HCT116 (cell line): ENCODE measurements around the gene FREM3.

Experiments used
- EZH2 ChIP-seq: fragments of 200-600 bp; sonication (generic); IDR thresholded peaks from 2 replicates; pipeline ENCODE4 v1.6.1; 2017; ENCODE audit warnings: antibody characterized with exemption, mixed run types
- TF ChIP-seq, protein P1 (sequence below), 3 experiments: fragments of 200-600 bp in 1 of 3; sonication (generic) in 1 of 3; IDR thresholded peaks in 2 of 3; conservative IDR thresholded peaks in 1 of 3; 2 replicates each; pipeline ENCODE4 v1.5.1; 2012 to 2017; ENCODE audit warnings: low read depth in 2 of 3, low read length in 2 of 3, antibody characterized with exemption in 1 of 3, borderline replicate concordance in 1 of 3, control low read depth in 1 of 3, mild to moderate bottlenecking in 1 of 3, mixed read lengths in 1 of 3, mixed run types in 1 of 3, moderate library complexity in 1 of 3; ENCODE audit not compliant: insufficient read depth in 1 of 3

DNA sequence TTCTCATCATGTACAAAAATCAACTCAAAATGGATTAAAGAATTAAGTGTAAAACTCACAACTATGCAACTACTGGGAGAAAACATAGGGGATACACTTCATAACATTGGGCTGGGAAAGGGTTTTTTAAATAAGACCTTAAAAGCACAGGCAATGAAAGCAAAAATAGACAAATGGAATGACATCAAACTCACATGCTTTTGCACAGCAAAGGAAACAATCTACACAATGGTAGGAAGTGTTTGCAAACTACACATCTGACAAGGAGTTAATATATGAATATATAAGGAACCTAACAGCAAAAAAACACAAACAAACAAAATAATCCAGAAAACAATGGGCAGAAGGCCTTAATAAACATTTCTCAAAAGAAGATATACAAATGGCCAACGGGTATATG, 57.9 kb downstream of the FREM3 start:
- TF ChIP-seq, protein P1, sequence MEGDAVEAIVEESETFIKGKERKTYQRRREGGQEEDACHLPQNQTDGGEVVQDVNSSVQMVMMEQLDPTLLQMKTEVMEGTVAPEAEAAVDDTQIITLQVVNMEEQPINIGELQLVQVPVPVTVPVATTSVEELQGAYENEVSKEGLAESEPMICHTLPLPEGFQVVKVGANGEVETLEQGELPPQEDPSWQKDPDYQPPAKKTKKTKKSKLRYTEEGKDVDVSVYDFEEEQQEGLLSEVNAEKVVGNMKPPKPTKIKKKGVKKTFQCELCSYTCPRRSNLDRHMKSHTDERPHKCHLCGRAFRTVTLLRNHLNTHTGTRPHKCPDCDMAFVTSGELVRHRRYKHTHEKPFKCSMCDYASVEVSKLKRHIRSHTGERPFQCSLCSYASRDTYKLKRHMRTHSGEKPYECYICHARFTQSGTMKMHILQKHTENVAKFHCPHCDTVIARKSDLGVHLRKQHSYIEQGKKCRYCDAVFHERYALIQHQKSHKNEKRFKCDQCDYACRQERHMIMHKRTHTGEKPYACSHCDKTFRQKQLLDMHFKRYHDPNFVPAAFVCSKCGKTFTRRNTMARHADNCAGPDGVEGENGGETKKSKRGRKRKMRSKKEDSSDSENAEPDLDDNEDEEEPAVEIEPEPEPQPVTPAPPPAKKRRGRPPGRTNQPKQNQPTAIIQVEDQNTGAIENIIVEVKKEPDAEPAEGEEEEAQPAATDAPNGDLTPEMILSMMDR (IDR thresholded peaks at IDR 0.05 in 2 of 3, conservative IDR thresholded peaks at IDR 0.05 in 1 of 3; ENCODE audit: borderline replicate concordance in 1 of 3, insufficient read depth in 1 of 3, low read depth in 2 of 3, low read length in 2 of 3) = no peak
- TF ChIP-seq EZH2 = no peak
